ENCODE results near the gene GSTO2.

Gene GSTO2

GRCh38 chr10:104340641-104341040 lies 71.7 kb downstream of the GSTO2 start:
- DNase-seq (ENCODE audit: low read depth): no peak

DNA sequence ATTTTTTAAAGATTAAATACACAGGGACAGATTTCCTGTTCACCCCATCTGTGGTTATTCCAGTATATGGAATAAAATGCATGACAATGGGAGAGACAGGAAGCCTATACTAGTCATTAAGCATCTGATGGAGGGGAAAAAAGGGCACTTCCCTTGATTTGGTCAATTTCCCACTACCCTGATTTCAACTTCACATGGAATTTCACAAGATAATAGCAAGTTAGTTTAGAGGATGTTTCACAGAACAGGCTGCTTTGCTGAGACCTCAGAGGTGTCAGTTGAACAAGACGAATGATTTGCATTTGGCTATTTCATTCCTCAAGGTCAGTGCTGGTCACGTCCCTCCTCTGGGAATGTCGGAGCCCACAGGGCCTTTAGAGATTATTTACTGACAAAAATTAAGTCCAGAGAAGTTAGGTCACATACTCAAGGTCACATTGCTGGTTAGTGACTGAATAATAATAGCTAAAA lies 74.0 kb downstream of the GSTO2 start:
- no peak for DNase-seq (ENCODE audit: low read depth)

- DNase-seq (ENCODE audit: low read depth): no peak
Observed at GRCh38 chr10:104344219-104344618, 75.2 kb downstream of the GSTO2 start.

- DNase-seq (ENCODE audit: low read depth): no peak
Observed at GRCh38 chr10:104345515-104345914, 76.5 kb downstream of the GSTO2 start.

GRCh38 chr10:104345941-104346340 lies 77.0 kb downstream of the GSTO2 start:
- no peak for DNase-seq (ENCODE audit: low read depth)

GRCh38 chr10:104347295-104348045 lies 78.5 kb downstream of the GSTO2 start:
- no peak for DNase-seq (ENCODE audit: low read depth)

- DNase-seq (ENCODE audit: low read depth): no peak
Observed at GRCh38 chr10:104348601-104349000, 79.6 kb downstream of the GSTO2 start.

GRCh38 chr10:104349623-104350126 lies 80.7 kb downstream of the GSTO2 start:
- DNase-seq (ENCODE audit: low read depth): no peak

- DNase-seq (ENCODE audit: low read depth): no peak
Observed at GRCh38 chr10:104350127-104350635, 81.2 kb downstream of the GSTO2 start.

DNA sequence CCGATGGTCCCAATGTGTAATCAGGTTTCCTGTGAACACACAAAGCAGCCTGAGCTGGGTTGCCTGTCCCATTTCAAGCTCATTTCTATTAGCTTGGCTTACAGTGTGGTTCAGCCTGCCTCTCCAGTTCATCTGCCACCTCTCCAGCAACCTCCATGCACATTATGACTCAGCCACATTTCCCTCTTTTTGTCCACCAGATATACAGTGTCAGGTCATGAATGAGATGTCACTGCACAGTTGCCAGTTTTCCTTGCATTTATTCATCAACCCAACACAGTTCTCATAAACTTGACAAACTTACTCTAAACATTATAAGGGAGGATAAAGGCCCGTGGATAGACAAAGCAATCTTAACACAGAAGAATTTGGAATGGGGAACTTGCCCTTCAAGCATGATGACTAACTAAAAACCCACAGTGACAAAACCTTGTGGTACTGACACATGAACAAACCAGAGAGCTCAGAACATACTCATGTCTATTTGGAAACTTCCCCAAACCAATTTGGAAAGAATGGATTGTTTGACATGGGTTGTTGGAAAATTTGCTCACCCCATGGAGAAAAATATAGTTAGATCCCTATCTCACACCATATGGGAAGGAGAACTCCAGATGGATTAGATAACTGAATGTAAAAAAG lies 82.2 kb downstream of the GSTO2 start:
- DNase-seq (ENCODE audit: low read depth): no peak

- no peak for DNase-seq (ENCODE audit: low read depth)
Observed at GRCh38 chr10:104351919-104352318, 82.9 kb downstream of the GSTO2 start.

- peak; percentile 85 for DNase-seq (ENCODE audit: low read depth)
Observed at GRCh38 chr10:104353325-104354048, 84.5 kb downstream of the GSTO2 start, which contains the start of gene CFAP58. TSS of gene CFAP58 (plus strand) at chr10:104353833. CDS start at chr10:104353898, 65 bp downstream.
